A673 (cell line): ENCODE results near the gene KCND2. TPM values are rescaled to one million over a fixed set of nuclear protein-coding genes. Genes with fewer than 3 reads are reported as not detected.

Experiments
- BruUV-seq: library from RNA; stranded (reverse); fragments of 400-500 nt; replicated peaks from 2 replicates; lab custom pipeline; 2021; lab: Mats Ljungman, UMichigan
- CTCF ChIA-PET: fragments of 300-600 bp; sonication (Branson Sonifier 250); formaldehyde crosslinking; loops from one replicate; lab custom pipeline; 2022; ENCODE audit warnings: antibody characterized with exemption; lab: Charles Lee
- POLR2A ChIA-PET: fragments of 300-600 bp; sonication (Branson Sonifier 250); formaldehyde crosslinking; loops from one replicate; lab custom pipeline; 2022; ENCODE audit warnings: antibody characterized with exemption; ENCODE audit not compliant: low non-redundant PET; lab: Charles Lee
- DNase-seq: peaks from one replicate; pipeline ENCODE4 v3.0.0-alpha.2; 2015; ENCODE audit warnings: low spot score
- H3K27ac ChIP-seq: fragments of 200-600 bp; sonication (generic); 2 replicates; pipeline ENCODE4 v1.5.1; 2016; ENCODE audit warnings: mixed run types, low read depth, mild to moderate bottlenecking, mixed read lengths, antibody characterized with exemption, low read length; ENCODE audit not compliant: poor library complexity, severe bottlenecking
- H3K27me3 ChIP-seq: fragments of 200-600 bp; sonication (generic); replicated peaks from 2 replicates; pipeline ENCODE4 v1.6.1; 2017; ENCODE audit warnings: mixed run types, low read depth, mild to moderate bottlenecking, mixed read lengths, antibody characterized with exemption, low read length; ENCODE audit not compliant: insufficient read depth, poor library complexity
- H3K36me3 ChIP-seq: fragments of 200-600 bp; sonication (generic); 2 replicates; pipeline ENCODE4 v1.6.1; 2016; ENCODE audit warnings: mixed run types, mild to moderate bottlenecking, mixed read lengths, antibody characterized with exemption, low read length; ENCODE audit not compliant: insufficient read depth, poor library complexity, severe bottlenecking
- H3K4me1 ChIP-seq: fragments of 200-600 bp; sonication (generic); 2 replicates; pipeline ENCODE4 v1.6.1; 2017; ENCODE audit warnings: mixed run types, mild to moderate bottlenecking, mixed read lengths, antibody characterized with exemption, low read length; ENCODE audit not compliant: insufficient read depth, poor library complexity, severe bottlenecking
- H3K4me3 ChIP-seq: fragments of 200-600 bp; sonication (generic); 2 replicates; pipeline ENCODE4 v1.5.1; 2016; ENCODE audit warnings: low read depth, mixed run types, mild to moderate bottlenecking, mixed read lengths, low read length; ENCODE audit not compliant: poor library complexity, severe bottlenecking
- H3K9me3 ChIP-seq: fragments of 200-600 bp; sonication (generic); 2 replicates; pipeline ENCODE4 v1.6.1; 2016; ENCODE audit warnings: mixed run types, low read depth, mild to moderate bottlenecking, mixed read lengths, antibody characterized with exemption, low read length; ENCODE audit not compliant: poor library complexity, severe bottlenecking
- EZH2 ChIP-seq: fragments of 200-600 bp; sonication (generic); IDR thresholded peaks from 2 replicates; pipeline ENCODE4 v1.6.1; 2017; ENCODE audit warnings: borderline replicate concordance, low read depth, mild to moderate bottlenecking, mixed read lengths, antibody characterized with exemption, low read length; ENCODE audit not compliant: poor library complexity, severe bottlenecking
- intact Hi-C: fragments of 100-400 bp; cut with micrococcal nuclease; formaldehyde crosslinking; loops from one replicate; pipeline ENCODE4 v1.10.0; 2022; ENCODE audit not compliant: unreplicated experiment
- total RNA-seq: library from RNA; stranded (reverse); gene quantifications from 2 replicates; pipeline ENCODE4 v1.2.3, GENCODE V29; 2021
- TF ChIP-seq, protein P1 (sequence below): fragments of 300-800, 200-600 bp; sonication (generic); conservative IDR thresholded peaks from 2 replicates; pipeline ENCODE4 v1.5.1; 2017; ENCODE audit warnings: low read depth, mild to moderate bottlenecking, antibody characterized with exemption, low read length, moderate library complexity, mixed read lengths

Gene KCND2
- total RNA-seq, 1 experiment from 2014 or later: not detected

GRCh38 chr7:120436487-120437060 lies 163.6 kb downstream of the KCND2 start:
- ChIA-PET POLR2A (no interaction called here), CTCF (no interaction called here)
- Histone ChIP-seq H3K4me3 (no peak overlapping the region), H3K27ac (no peak overlapping the region), H3K36me3 (no peaks in the 10 kb centered on the region), H3K9me3 (no peaks in the 10 kb centered on the region), H3K27me3 (no peaks in the 10 kb centered on the region), H3K4me1 (no peaks in the 10 kb centered on the region)
- DNase-seq: no peak
- no TSS peak for BruUV-seq
- intact Hi-C loops: no loop called here
- TF ChIP-seq, protein P1, sequence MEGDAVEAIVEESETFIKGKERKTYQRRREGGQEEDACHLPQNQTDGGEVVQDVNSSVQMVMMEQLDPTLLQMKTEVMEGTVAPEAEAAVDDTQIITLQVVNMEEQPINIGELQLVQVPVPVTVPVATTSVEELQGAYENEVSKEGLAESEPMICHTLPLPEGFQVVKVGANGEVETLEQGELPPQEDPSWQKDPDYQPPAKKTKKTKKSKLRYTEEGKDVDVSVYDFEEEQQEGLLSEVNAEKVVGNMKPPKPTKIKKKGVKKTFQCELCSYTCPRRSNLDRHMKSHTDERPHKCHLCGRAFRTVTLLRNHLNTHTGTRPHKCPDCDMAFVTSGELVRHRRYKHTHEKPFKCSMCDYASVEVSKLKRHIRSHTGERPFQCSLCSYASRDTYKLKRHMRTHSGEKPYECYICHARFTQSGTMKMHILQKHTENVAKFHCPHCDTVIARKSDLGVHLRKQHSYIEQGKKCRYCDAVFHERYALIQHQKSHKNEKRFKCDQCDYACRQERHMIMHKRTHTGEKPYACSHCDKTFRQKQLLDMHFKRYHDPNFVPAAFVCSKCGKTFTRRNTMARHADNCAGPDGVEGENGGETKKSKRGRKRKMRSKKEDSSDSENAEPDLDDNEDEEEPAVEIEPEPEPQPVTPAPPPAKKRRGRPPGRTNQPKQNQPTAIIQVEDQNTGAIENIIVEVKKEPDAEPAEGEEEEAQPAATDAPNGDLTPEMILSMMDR: no peak
- no peak for TF ChIP-seq EZH2

GRCh38 chr7:120441850-120442249 lies 168.9 kb downstream of the KCND2 start:
- H3K27ac ChIP-seq: no peak overlapping the region
- intact Hi-C loops: no loop called here
- no peaks in the 10 kb centered on the region for H3K4me1 ChIP-seq
- DNase-seq: no peak
- H3K27me3 ChIP-seq: no peaks in the 10 kb centered on the region
- no peak overlapping the region for H3K4me3 ChIP-seq
- CTCF ChIA-PET: no interaction called here
- H3K9me3 ChIP-seq: no peaks in the 10 kb centered on the region
- BruUV-seq: no TSS peak
- POLR2A ChIA-PET: no interaction called here
- TF ChIP-seq, protein P1: no peak
- no peaks in the 10 kb centered on the region for H3K36me3 ChIP-seq

GRCh38 chr7:120442838-120443237 lies 169.9 kb downstream of the KCND2 start:
- POLR2A ChIA-PET: no interaction called here

More at GRCh38 chr7:120442838-120443237, 169.9 kb downstream of the KCND2 start:
- Histone ChIP-seq H3K9me3 (no peaks in the 10 kb centered on the region), H3K27me3 (no peaks in the 10 kb centered on the region), H3K4me1 (no peaks in the 10 kb centered on the region), H3K36me3 (no peaks in the 10 kb centered on the region), H3K27ac (no peak overlapping the region), H3K4me3 (no peak overlapping the region)
- TF ChIP-seq, protein P1: no peak
- TF ChIP-seq EZH2: no peak
- BruUV-seq: no TSS peak
- intact Hi-C loops: no loop called here
- CTCF ChIA-PET: no interaction called here
- DNase-seq: no peak
